DOHH2 (cell line): Measurements from ENCODE around the gene ENDOU.

Experiments
- EZH2phosphoT487 ChIP-seq: fragments of 200-600 bp; sonication (generic); IDR thresholded peaks from 2 replicates; pipeline ENCODE4 v1.6.1; 2017; ENCODE audit warnings: borderline replicate concordance, mild to moderate bottlenecking, antibody characterized with exemption, low read length, moderate library complexity, mixed read lengths
- TF ChIP-seq, protein P1 (sequence below): fragments of 200-600 bp; sonication (generic); IDR thresholded peaks from one replicate; pipeline ENCODE4 v1.5.1; 2014; ENCODE audit warnings: antibody characterized with exemption, mild to moderate bottlenecking, low read depth, low read length; ENCODE audit not compliant: poor library complexity, severe bottlenecking

DNA sequence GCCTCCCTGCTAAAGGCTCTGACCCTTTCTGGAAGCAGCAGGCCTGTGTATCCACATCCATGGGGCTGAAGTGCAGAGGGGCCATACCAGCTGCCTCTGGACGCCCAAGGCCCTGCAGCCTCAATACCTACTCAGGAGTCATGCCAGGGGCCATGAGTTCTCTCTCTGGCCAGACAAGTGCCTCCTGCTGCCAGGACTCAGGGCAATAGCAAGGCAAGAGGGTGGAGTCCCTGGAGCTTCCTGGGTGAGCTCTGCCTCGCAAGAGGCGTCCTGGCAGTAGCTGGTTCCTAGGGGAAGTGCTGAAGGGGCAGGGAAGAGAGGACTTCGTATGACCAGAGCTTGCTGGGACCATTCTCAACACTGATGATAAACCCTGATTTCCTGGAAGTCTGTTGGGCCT, 10.9 kb upstream of the ENDOU start:
- TF ChIP-seq, protein P1, sequence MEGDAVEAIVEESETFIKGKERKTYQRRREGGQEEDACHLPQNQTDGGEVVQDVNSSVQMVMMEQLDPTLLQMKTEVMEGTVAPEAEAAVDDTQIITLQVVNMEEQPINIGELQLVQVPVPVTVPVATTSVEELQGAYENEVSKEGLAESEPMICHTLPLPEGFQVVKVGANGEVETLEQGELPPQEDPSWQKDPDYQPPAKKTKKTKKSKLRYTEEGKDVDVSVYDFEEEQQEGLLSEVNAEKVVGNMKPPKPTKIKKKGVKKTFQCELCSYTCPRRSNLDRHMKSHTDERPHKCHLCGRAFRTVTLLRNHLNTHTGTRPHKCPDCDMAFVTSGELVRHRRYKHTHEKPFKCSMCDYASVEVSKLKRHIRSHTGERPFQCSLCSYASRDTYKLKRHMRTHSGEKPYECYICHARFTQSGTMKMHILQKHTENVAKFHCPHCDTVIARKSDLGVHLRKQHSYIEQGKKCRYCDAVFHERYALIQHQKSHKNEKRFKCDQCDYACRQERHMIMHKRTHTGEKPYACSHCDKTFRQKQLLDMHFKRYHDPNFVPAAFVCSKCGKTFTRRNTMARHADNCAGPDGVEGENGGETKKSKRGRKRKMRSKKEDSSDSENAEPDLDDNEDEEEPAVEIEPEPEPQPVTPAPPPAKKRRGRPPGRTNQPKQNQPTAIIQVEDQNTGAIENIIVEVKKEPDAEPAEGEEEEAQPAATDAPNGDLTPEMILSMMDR = no peak
- TF ChIP-seq EZH2phosphoT487 = no peak
